WTC11 (cell line): ENCODE data around the gene WNT1. TPM values are rescaled to one million over a fixed set of nuclear protein-coding genes. Genes with fewer than 3 reads are reported as not detected.

ENCODE experiments used
- ATAC-seq: fragments of 200-7000 bp; cut with Tn5 transposase; 2 replicates; pipeline ENCODE4 v1.10.0; 2021; ENCODE audit warnings: mild to moderate bottlenecking, moderate library complexity
- CTCF ChIA-PET: fragments of 300-600 bp; sonication (Branson Sonifier 250); formaldehyde crosslinking; loops from one replicate; lab custom pipeline; 2021; ENCODE audit warnings: antibody characterized with exemption; lab: Charles Lee
- POLR2A ChIA-PET: fragments of 350-600 bp; sonication (Branson Sonifier 250); formaldehyde crosslinking; loops from one replicate; lab custom pipeline; 2021; ENCODE audit warnings: antibody characterized with exemption; lab: Charles Lee
- DNase-seq: peaks from one replicate; pipeline ENCODE4 v3.0.0; 2021; ENCODE audit warnings: low spot score
- H3K27ac Mint-ChIP-seq: 2 replicates; pipeline ENCODE4 v1.8.0; 2021; ENCODE audit warnings: mixed read lengths
- H3K27me3 Mint-ChIP-seq: 2 replicates; pipeline ENCODE4 v1.8.0; 2021; ENCODE audit warnings: low read depth, mild to moderate bottlenecking, moderate library complexity, mixed read lengths
- H3K36me3 Mint-ChIP-seq: 2 replicates; pipeline ENCODE4 v1.8.0; 2021; ENCODE audit warnings: mixed read lengths
- H3K4me1 Mint-ChIP-seq: 2 replicates; pipeline ENCODE4 v1.8.0; 2022; ENCODE audit warnings: mixed read lengths
- H3K4me3 Mint-ChIP-seq: 2 replicates; pipeline ENCODE4 v1.8.0; 2021; ENCODE audit warnings: mild to moderate bottlenecking, moderate library complexity, mixed read lengths
- H3K9me3 Mint-ChIP-seq: 2 replicates; pipeline ENCODE4 v1.8.0; 2021; ENCODE audit warnings: mixed read lengths
- E2F1 ChIP-seq: sonication (generic); formaldehyde crosslinking; IDR thresholded peaks from 2 replicates; pipeline ENCODE4 v1.8.0; 2022; ENCODE audit warnings: mild to moderate bottlenecking, missing genetic modification reagents
- EMX1 ChIP-seq: fragments of 250-450 bp; sonication (Bioruptor Pico); IDR thresholded peaks from 2 replicates; pipeline ENCODE4 v1.8.0; 2021; ENCODE audit warnings: mild to moderate bottlenecking
- FOXK1 ChIP-seq: sonication (generic); formaldehyde crosslinking; IDR thresholded peaks from 2 replicates; pipeline ENCODE4 v1.8.0; 2022; ENCODE audit warnings: mild to moderate bottlenecking, moderate library complexity, missing genetic modification reagents
- JAZF1 ChIP-seq: fragments of 250-450 bp; sonication (Bioruptor Pico); IDR thresholded peaks from 2 replicates; pipeline ENCODE4 v1.9.0; 2021; ENCODE audit warnings: moderate library complexity, mild to moderate bottlenecking, inconsistent platforms
- MYBL2 ChIP-seq: sonication (generic); formaldehyde crosslinking; IDR thresholded peaks from 2 replicates; pipeline ENCODE4 v1.8.1; 2023; ENCODE audit warnings: mild to moderate bottlenecking, moderate library complexity, missing genetic modification reagents
- NFATC4 ChIP-seq: fragments of 250-450 bp; sonication (Bioruptor Pico); IDR thresholded peaks from 2 replicates; pipeline ENCODE4 v1.9.0; 2021; ENCODE audit warnings: mild to moderate bottlenecking
- NR2C2 ChIP-seq: sonication (generic); formaldehyde crosslinking; IDR thresholded peaks from 2 replicates; pipeline ENCODE4 v1.8.0; 2022; ENCODE audit warnings: mild to moderate bottlenecking, missing genetic modification reagents
- SP1 ChIP-seq: sonication (generic); formaldehyde crosslinking; conservative IDR thresholded peaks from 2 replicates; pipeline ENCODE4 v1.8.1; 2022; ENCODE audit warnings: missing genetic modification reagents
- USF1 ChIP-seq: sonication (generic); formaldehyde crosslinking; IDR thresholded peaks from 2 replicates; pipeline ENCODE4 v1.8.0; 2022; ENCODE audit warnings: mild to moderate bottlenecking, missing genetic modification reagents
- ZBTB43 ChIP-seq: sonication (generic); formaldehyde crosslinking; IDR thresholded peaks from 2 replicates; pipeline ENCODE4 v1.8.1; 2023; ENCODE audit warnings: mild to moderate bottlenecking, missing genetic modification reagents
- ZNF263 ChIP-seq: sonication (generic); formaldehyde crosslinking; IDR thresholded peaks from 2 replicates; pipeline ENCODE4 v1.8.1; 2022; ENCODE audit warnings: low read depth, mild to moderate bottlenecking, moderate library complexity, missing genetic modification reagents
- ZNF281 ChIP-seq: sonication (generic); formaldehyde crosslinking; IDR thresholded peaks from 2 replicates; pipeline ENCODE4 v1.8.0; 2023; ENCODE audit warnings: mild to moderate bottlenecking, missing genetic modification reagents
- ZNF671 ChIP-seq: fragments of 250-450 bp; sonication (Bioruptor Pico); IDR thresholded peaks from 2 replicates; pipeline ENCODE4 v1.8.0; 2021; ENCODE audit warnings: mild to moderate bottlenecking
- total RNA-seq: library from RNA; stranded (reverse); gene quantifications from 3 replicates; pipeline ENCODE4 v1.2.3, GENCODE V29; 2021
- TF ChIP-seq, protein P1 (sequence below): sonication (generic); formaldehyde crosslinking; IDR thresholded peaks from 2 replicates; pipeline ENCODE4 v1.8.1; 2022; ENCODE audit warnings: mild to moderate bottlenecking, missing genetic modification reagents, moderate library complexity, borderline replicate concordance
- TF ChIP-seq, protein P2 (sequence below): sonication (generic); formaldehyde crosslinking; IDR thresholded peaks from 2 replicates; pipeline ENCODE4 v1.8.0; 2023; ENCODE audit warnings: missing genetic modification reagents, mild to moderate bottlenecking, borderline replicate concordance
- TF ChIP-seq, protein P3 (sequence below): fragments of 250-450 bp; sonication (Bioruptor Pico); IDR thresholded peaks from 2 replicates; pipeline ENCODE4 v1.9.0; 2021; ENCODE audit warnings: moderate library complexity, mild to moderate bottlenecking, inconsistent platforms, borderline replicate concordance

WNT1 gene
- total RNA-seq, 1 experiment from 2014 or later = not detected

GRCh38 chr12:49022558-49023178 is 44.5 kb downstream of the WNT1 start (continued):
- no peak for TF ChIP-seq EMX1 (CRISPR knock-in tag)
- TF ChIP-seq ZNF263 = no peak

DNA sequence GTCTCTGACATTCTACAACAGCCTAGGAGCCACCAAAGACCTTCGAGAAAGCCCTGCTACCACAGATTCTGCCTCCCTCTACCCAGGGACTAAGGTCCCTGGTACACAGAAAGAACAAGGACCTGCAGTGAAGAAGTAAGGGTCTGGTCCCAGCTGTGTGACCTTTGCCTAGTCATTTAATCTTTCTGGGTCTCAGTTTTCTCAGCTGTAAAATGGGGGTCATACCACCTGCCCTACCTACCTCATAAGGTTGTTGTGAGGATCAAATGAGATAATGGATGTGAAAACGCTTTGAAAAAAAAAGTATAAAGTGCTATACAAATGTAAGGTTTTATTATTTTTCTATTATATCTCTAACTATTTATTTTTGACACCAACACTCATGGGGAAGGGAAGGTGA is 45.7 kb downstream of the WNT1 start:
- Mint-ChIP-seq H3K27me3 (no peaks in the 10 kb centered on the region), H3K27ac (no peak overlapping the region), H3K36me3 (peaks cover 52% of the 10 kb centered on the region), H3K9me3 (no peaks in the 10 kb centered on the region), H3K4me1 (peaks cover 9% of the 10 kb centered on the region), H3K4me3 (no peak overlapping the region)
- DNase-seq = no peak
- TF ChIP-seq, protein P1, sequence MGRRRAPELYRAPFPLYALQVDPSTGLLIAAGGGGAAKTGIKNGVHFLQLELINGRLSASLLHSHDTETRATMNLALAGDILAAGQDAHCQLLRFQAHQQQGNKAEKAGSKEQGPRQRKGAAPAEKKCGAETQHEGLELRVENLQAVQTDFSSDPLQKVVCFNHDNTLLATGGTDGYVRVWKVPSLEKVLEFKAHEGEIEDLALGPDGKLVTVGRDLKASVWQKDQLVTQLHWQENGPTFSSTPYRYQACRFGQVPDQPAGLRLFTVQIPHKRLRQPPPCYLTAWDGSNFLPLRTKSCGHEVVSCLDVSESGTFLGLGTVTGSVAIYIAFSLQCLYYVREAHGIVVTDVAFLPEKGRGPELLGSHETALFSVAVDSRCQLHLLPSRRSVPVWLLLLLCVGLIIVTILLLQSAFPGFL (CRISPR knock-in tag) = no peak
- POLR2A ChIA-PET = no interaction called here
- CTCF ChIA-PET = interaction anchor here (1.0 to 1.4 kb wide), 3 partner anchors 20 to 65 kb away, joined by 3 to 5 read pairs (median 4); partner anchors contain the start of gene DDN
- ATAC-seq = no peak

DNA sequence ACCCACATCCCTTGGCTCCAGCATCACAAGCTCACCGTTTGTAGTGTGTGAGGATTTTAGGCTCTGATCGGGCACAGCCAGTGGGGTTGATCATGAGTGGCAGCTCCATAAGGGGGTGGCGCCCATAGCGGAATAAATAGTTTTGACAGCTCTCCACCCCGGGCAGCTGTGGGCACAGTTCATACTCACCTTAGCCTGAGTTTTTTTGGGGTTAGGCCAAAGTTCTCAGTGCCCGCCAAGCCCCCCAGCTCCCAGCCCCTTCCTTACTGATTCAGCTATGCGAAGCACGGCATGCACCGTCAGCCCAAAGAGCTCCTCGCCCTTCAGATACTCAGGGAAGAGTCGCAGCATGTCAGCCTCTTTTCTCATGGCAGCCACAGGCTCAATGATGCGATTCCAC is 46.4 kb downstream of the WNT1 start:
- H3K4me3 Mint-ChIP-seq = no peak overlapping the region
- H3K27ac Mint-ChIP-seq = no peak overlapping the region
- no peak for DNase-seq
- H3K4me1 Mint-ChIP-seq = peaks cover 5% of the 10 kb centered on the region
- H3K9me3 Mint-ChIP-seq = no peaks in the 10 kb centered on the region
- no peak for ATAC-seq
- POLR2A ChIA-PET = no interaction called here
- H3K36me3 Mint-ChIP-seq = peaks cover 58% of the 10 kb centered on the region
- CTCF ChIA-PET = interaction anchor here (1.4 to 2.2 kb wide), 2 partner anchors 19 to 64 kb away, joined by 5 to 12 read pairs; no protein-coding TSS in a partner anchor
- TF ChIP-seq MYBL2 (no peak), USF1 (no peak), NFATC4 (CRISPR knock-in tag) (no peak), ZNF263 (no peak), FOXK1 (CRISPR knock-in tag) (no peak), JAZF1 (CRISPR knock-in tag) (no peak), NR2C2 (CRISPR knock-in tag) (no peak), SP1 (CRISPR knock-in tag) (no peak), ZBTB43 (CRISPR knock-in tag) (no peak), E2F1 (CRISPR knock-in tag) (no peak), ZNF671 (no peak), ZNF281 (CRISPR knock-in tag) (no peak)
- TF ChIP-seq, protein P2, sequence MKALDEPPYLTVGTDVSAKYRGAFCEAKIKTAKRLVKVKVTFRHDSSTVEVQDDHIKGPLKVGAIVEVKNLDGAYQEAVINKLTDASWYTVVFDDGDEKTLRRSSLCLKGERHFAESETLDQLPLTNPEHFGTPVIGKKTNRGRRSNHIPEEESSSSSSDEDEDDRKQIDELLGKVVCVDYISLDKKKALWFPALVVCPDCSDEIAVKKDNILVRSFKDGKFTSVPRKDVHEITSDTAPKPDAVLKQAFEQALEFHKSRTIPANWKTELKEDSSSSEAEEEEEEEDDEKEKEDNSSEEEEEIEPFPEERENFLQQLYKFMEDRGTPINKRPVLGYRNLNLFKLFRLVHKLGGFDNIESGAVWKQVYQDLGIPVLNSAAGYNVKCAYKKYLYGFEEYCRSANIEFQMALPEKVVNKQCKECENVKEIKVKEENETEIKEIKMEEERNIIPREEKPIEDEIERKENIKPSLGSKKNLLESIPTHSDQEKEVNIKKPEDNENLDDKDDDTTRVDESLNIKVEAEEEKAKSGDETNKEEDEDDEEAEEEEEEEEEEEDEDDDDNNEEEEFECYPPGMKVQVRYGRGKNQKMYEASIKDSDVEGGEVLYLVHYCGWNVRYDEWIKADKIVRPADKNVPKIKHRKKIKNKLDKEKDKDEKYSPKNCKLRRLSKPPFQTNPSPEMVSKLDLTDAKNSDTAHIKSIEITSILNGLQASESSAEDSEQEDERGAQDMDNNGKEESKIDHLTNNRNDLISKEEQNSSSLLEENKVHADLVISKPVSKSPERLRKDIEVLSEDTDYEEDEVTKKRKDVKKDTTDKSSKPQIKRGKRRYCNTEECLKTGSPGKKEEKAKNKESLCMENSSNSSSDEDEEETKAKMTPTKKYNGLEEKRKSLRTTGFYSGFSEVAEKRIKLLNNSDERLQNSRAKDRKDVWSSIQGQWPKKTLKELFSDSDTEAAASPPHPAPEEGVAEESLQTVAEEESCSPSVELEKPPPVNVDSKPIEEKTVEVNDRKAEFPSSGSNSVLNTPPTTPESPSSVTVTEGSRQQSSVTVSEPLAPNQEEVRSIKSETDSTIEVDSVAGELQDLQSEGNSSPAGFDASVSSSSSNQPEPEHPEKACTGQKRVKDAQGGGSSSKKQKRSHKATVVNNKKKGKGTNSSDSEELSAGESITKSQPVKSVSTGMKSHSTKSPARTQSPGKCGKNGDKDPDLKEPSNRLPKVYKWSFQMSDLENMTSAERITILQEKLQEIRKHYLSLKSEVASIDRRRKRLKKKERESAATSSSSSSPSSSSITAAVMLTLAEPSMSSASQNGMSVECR (CRISPR knock-in tag) = no peak
- TF ChIP-seq, protein P3, sequence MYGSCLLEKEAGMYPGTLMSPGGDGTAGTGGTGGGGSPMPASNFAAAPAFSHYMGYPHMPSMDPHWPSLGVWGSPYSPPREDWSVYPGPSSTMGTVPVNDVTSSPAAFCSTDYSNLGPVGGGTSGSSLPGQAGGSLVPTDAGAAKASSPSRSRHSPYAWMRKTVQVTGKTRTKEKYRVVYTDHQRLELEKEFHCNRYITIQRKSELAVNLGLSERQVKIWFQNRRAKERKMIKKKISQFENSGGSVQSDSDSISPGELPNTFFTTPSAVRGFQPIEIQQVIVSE = no peak
- H3K27me3 Mint-ChIP-seq = no peaks in the 10 kb centered on the region
